AG09309 (cell line): Measurements from ENCODE around the gene ZNF710.

Source experiments
- DNase-seq: peaks from one replicate; pipeline ENCODE4 v3.0.0-alpha.2; 2010; ENCODE audit warnings: low read depth
- H3K4me3 ChIP-seq: 2 replicates; pipeline ENCODE4 v1.5.1; 2011; ENCODE audit warnings: mild to moderate bottlenecking, low read depth, low read length, moderate library complexity; ENCODE audit not compliant: control insufficient read depth
- CTCF ChIP-seq: IDR thresholded peaks from 2 replicates; pipeline ENCODE4 v1.5.1; 2011; ENCODE audit warnings: mild to moderate bottlenecking, low read depth, low read length, inconsistent platforms; ENCODE audit not compliant: insufficient read depth, control insufficient read depth; ENCODE audit errors: missing control alignments

The ZNF710 gene

GRCh38 chr15:90036343-90036742, 35.2 kb downstream of the ZNF710 start:
- no peak for DNase-seq
- no peak overlapping the region for H3K4me3 ChIP-seq
- no peak for TF ChIP-seq CTCF

GRCh38 chr15:90036806-90037510, 35.8 kb downstream of the ZNF710 start:
- TF ChIP-seq CTCF, result no peak
- H3K4me3 ChIP-seq, result no peak overlapping the region
- DNase-seq, result no peak

GRCh38 chr15:90037511-90037860, 36.4 kb downstream of the ZNF710 start:
- no peak overlapping the region for H3K4me3 ChIP-seq
- no peak for DNase-seq
- TF ChIP-seq CTCF, result no peak

- H3K4me3 ChIP-seq, result no peak overlapping the region
- no peak for DNase-seq
- TF ChIP-seq CTCF, result no peak
Measured at GRCh38 chr15:90037961-90038631, 37.0 kb downstream of the ZNF710 start.

- TF ChIP-seq CTCF, result no peak
- DNase-seq, result no peak
- H3K4me3 ChIP-seq, result no peak overlapping the region
Measured at GRCh38 chr15:90038632-90039095, 37.5 kb downstream of the ZNF710 start.

GRCh38 chr15:90039996-90040395, 38.9 kb downstream of the ZNF710 start:
- no peak for DNase-seq
- no peak for TF ChIP-seq CTCF
- H3K4me3 ChIP-seq, result no peak overlapping the region
